ENCODE measurements around the gene DEDD. TPM values are rescaled to one million over a fixed set of nuclear protein-coding genes. Genes with fewer than 3 reads are reported as not detected.
A peak's percentile ranks its signal among the peaks of the same experiment; 100 is the strongest.

The DEDD gene
- total and polyA plus RNA-seq, 2 donors (not counting 1 experiment from before 2014, with no cell fraction given), result 21.6 to 40.3 TPM

GRCh38 chr1:161082996-161083747 lies 49.3 kb downstream of the DEDD start:
- H2AFZ ChIP-seq (ENCODE audit: low read length), result peak overlapping the region; percentile 91
- H3K27ac ChIP-seq (ENCODE audit: insufficient read depth, low read length), result peak overlapping the region; percentile 73
- H3K4me2 ChIP-seq (ENCODE audit: extremely low read depth, insufficient read depth, low read length), result peak overlapping the region; percentile 44
- H3K79me2 ChIP-seq (ENCODE audit: control insufficient read depth, insufficient read depth, low read length), result no peaks in the 10 kb centered on the region
- H3K27me3 ChIP-seq (ENCODE audit: control insufficient read depth, insufficient read depth, low read length), result no peaks in the 10 kb centered on the region
- no peaks in the 10 kb centered on the region for H4K20me1 ChIP-seq (ENCODE audit: control insufficient read depth, extremely low read depth, insufficient read depth, low read length)
- DNase-seq (ENCODE audit: low read depth in 2 of 2), result peak; percentile 93 to 96
- H3K4me3 ChIP-seq (replicated peaks in 1 of 4; ENCODE audit: control extremely low read depth in 1 of 4, insufficient read depth in 1 of 4, low read depth in 3 of 4, low read length in 4 of 4), result no peak overlapping the region
- H3K9me3 ChIP-seq (ENCODE audit: control insufficient read depth, insufficient read depth, low read depth, low read length), result no peaks in the 10 kb centered on the region
- peak overlapping the region; percentile 44 for H3K9ac ChIP-seq (ENCODE audit: insufficient read depth, low read length)
- no peak for TF ChIP-seq CTCF (conservative IDR thresholded peaks at IDR 0.05 in 1 of 2, IDR thresholded peaks at IDR 0.05 in 1 of 2; ENCODE audit: low read depth in 1 of 2, low read length in 2 of 2)
- no peak for TF ChIP-seq EZH2 (IDR thresholded peaks at IDR 0.05; ENCODE audit: low read length, missing control alignments)
- H3K36me3 ChIP-seq (ENCODE audit: control insufficient read depth, insufficient read depth, low read length), result no peaks in the 10 kb centered on the region
- H3K4me1 ChIP-seq (ENCODE audit: control insufficient read depth, extremely low read depth, insufficient read depth, low read length), result peaks cover 19% of the 10 kb centered on the region

- H3K4me1 ChIP-seq (ENCODE audit: control insufficient read depth, extremely low read depth, insufficient read depth, low read length), result peaks cover 19% of the 10 kb centered on the region
- H3K79me2 ChIP-seq (ENCODE audit: control insufficient read depth, insufficient read depth, low read length), result no peaks in the 10 kb centered on the region
- H3K27ac ChIP-seq (ENCODE audit: insufficient read depth, low read length), result no peak overlapping the region
- no peak overlapping the region for H3K4me3 ChIP-seq (replicated peaks in 1 of 4; ENCODE audit: control extremely low read depth in 1 of 4, insufficient read depth in 1 of 4, low read depth in 3 of 4, low read length in 4 of 4)
- TF ChIP-seq CTCF (conservative IDR thresholded peaks at IDR 0.05 in 1 of 2, IDR thresholded peaks at IDR 0.05 in 1 of 2; ENCODE audit: low read depth in 1 of 2, low read length in 2 of 2) (no peak), EZH2 (IDR thresholded peaks at IDR 0.05; ENCODE audit: low read length, missing control alignments) (no peak)
- no peaks in the 10 kb centered on the region for H3K36me3 ChIP-seq (ENCODE audit: control insufficient read depth, insufficient read depth, low read length)
- no peak overlapping the region for H3K4me2 ChIP-seq (ENCODE audit: extremely low read depth, insufficient read depth, low read length)
- no peaks in the 10 kb centered on the region for H4K20me1 ChIP-seq (ENCODE audit: control insufficient read depth, extremely low read depth, insufficient read depth, low read length)
- no peaks in the 10 kb centered on the region for H3K27me3 ChIP-seq (ENCODE audit: control insufficient read depth, insufficient read depth, low read length)
- no peak overlapping the region for H2AFZ ChIP-seq (ENCODE audit: low read length)
- no peak for DNase-seq (ENCODE audit: low read depth in 2 of 2)
- H3K9ac ChIP-seq (ENCODE audit: insufficient read depth, low read length), result no peak overlapping the region
- no peaks in the 10 kb centered on the region for H3K9me3 ChIP-seq (ENCODE audit: control insufficient read depth, insufficient read depth, low read depth, low read length)
These were observed 50.0 kb downstream of the DEDD start for GRCh38 chr1:161082483-161082882.

- Histone ChIP-seq H3K27ac (ENCODE audit: insufficient read depth, low read length) (no peak overlapping the region), H3K4me3 (replicated peaks in 1 of 4; ENCODE audit: control extremely low read depth in 1 of 4, insufficient read depth in 1 of 4, low read depth in 3 of 4, low read length in 4 of 4) (no peak overlapping the region), H3K79me2 (ENCODE audit: control insufficient read depth, insufficient read depth, low read length) (no peaks in the 10 kb centered on the region), H3K4me1 (ENCODE audit: control insufficient read depth, extremely low read depth, insufficient read depth, low read length) (peaks cover 19% of the 10 kb centered on the region), H3K4me2 (ENCODE audit: extremely low read depth, insufficient read depth, low read length) (no peak overlapping the region), H3K9me3 (ENCODE audit: control insufficient read depth, insufficient read depth, low read depth, low read length) (no peaks in the 10 kb centered on the region), H3K9ac (ENCODE audit: insufficient read depth, low read length) (no peak overlapping the region), H3K27me3 (ENCODE audit: control insufficient read depth, insufficient read depth, low read length) (no peaks in the 10 kb centered on the region), H2AFZ (ENCODE audit: low read length) (no peak overlapping the region), H4K20me1 (ENCODE audit: control insufficient read depth, extremely low read depth, insufficient read depth, low read length) (no peaks in the 10 kb centered on the region), H3K36me3 (ENCODE audit: control insufficient read depth, insufficient read depth, low read length) (no peaks in the 10 kb centered on the region)
- no peak for DNase-seq (ENCODE audit: low read depth in 2 of 2)
- TF ChIP-seq EZH2 (IDR thresholded peaks at IDR 0.05; ENCODE audit: low read length, missing control alignments) (no peak), CTCF (conservative IDR thresholded peaks at IDR 0.05 in 1 of 2, IDR thresholded peaks at IDR 0.05 in 1 of 2; ENCODE audit: low read depth in 1 of 2, low read length in 2 of 2) (no peak)
These were observed 50.9 kb downstream of the DEDD start for GRCh38 chr1:161081519-161081918.
